ENCODE measurements around the gene TNFAIP6.

Gene TNFAIP6

DNA sequence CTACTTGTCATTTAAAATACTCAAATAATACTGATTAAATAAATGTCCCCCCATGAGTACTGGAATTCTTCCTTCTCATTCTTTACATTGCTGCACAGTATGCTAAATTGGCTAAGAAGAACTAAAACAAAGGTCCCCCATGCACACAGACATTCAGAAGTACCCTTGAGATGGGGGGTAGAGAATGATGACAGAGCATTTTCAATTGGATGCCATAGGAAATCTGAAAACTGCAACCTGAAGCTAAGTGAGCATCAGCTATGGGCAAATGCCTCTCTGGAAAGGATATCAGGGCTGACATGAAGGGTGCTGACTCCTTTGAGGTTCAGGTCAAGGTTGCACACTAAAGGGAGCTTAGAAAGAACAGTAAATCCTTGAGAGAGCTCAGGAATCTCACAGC, 10.1 kb upstream of the TNFAIP6 start:
- in situ Hi-C loops (cut with MboI; ENCODE audit: low sequenced_read_pairs, unreplicated experiment) = no loop called here
- no peak for DNase-seq (ENCODE audit: low spot score)
- TF ChIP-seq, protein P1, sequence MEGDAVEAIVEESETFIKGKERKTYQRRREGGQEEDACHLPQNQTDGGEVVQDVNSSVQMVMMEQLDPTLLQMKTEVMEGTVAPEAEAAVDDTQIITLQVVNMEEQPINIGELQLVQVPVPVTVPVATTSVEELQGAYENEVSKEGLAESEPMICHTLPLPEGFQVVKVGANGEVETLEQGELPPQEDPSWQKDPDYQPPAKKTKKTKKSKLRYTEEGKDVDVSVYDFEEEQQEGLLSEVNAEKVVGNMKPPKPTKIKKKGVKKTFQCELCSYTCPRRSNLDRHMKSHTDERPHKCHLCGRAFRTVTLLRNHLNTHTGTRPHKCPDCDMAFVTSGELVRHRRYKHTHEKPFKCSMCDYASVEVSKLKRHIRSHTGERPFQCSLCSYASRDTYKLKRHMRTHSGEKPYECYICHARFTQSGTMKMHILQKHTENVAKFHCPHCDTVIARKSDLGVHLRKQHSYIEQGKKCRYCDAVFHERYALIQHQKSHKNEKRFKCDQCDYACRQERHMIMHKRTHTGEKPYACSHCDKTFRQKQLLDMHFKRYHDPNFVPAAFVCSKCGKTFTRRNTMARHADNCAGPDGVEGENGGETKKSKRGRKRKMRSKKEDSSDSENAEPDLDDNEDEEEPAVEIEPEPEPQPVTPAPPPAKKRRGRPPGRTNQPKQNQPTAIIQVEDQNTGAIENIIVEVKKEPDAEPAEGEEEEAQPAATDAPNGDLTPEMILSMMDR (IDR thresholded peaks at IDR 0.05; ENCODE audit: borderline replicate concordance, control extremely low read depth, extremely low read depth, insufficient read depth, missing control alignments) = no peak

DNA sequence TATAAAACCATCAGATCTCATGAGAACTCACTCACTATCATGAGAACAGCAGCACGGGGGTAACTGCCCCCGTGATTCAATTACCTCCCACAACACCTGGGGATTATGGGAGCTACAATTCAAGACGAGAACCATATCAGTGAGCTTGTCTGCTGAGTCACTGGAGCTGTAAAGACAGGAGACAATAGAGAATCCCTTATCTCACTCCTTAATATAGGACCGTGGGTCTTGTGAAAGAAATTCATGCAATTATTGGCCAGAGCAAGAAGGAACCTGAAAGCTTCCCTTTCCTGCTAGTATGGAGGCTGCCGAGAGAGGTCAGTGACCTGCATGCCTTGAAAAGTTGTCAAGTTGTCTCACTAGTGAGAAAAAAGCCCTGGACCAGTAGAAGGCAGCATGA, 9.5 kb upstream of the TNFAIP6 start:
- no peak for DNase-seq (ENCODE audit: low spot score)
- TF ChIP-seq, protein P1 (IDR thresholded peaks at IDR 0.05; ENCODE audit: borderline replicate concordance, control extremely low read depth, extremely low read depth, insufficient read depth, missing control alignments) = no peak
- in situ Hi-C loops (cut with MboI; ENCODE audit: low sequenced_read_pairs, unreplicated experiment) = no loop called here

DNA sequence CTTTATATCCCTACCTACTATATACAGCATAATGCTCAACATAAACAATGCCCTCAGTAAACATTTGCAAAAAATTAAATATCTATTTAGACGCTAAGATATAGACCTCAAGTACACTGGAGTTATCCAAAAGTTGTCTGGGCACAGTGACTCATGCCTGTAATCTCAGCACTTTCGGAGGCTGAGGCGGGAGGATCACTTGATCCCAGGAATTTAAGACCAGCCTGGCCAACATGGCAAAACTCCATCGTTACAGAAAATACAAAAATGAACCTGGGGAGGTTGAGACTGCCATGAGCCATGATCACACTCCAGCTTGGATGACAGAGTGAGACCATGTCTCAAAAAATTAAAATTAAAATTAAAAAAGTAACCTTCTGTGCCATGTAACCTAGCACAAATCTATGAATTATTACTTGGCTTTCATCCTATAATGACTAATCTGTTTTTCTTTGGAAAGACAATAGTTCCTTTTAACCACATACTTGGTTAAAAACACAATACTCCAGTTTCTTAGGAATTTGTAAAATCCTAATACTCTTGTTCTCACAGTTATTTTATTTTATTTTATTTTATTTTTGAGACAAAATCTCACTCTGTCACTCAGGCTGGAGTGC, 6.7 kb upstream of the TNFAIP6 start:
- in situ Hi-C loops (cut with MboI; ENCODE audit: low sequenced_read_pairs, unreplicated experiment) = no loop called here
- no peak for DNase-seq (ENCODE audit: low spot score)
- TF ChIP-seq, protein P1 (IDR thresholded peaks at IDR 0.05; ENCODE audit: borderline replicate concordance, control extremely low read depth, extremely low read depth, insufficient read depth, missing control alignments) = no peak

DNA sequence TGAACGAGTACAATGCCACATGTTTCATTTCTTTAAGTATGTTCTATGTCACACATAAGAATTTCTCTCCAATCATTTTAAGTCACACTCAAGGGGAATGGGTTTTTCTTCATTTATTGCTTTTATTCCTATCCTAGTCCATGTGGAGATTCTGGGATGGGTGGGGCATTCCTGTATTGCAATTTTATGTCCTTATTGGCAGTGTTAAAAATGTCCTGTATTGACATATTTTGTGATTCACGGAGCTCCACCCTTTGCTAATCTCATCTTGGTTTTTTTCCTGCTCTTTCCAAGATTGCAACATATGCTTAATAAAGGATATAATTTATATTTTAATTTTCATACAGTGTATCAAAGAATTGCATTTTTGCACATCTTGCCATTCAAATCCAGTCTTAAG, 3.4 kb upstream of the TNFAIP6 start:
- no peak for DNase-seq (ENCODE audit: low spot score)
- TF ChIP-seq, protein P1 (IDR thresholded peaks at IDR 0.05; ENCODE audit: borderline replicate concordance, control extremely low read depth, extremely low read depth, insufficient read depth, missing control alignments) = no peak

DNA sequence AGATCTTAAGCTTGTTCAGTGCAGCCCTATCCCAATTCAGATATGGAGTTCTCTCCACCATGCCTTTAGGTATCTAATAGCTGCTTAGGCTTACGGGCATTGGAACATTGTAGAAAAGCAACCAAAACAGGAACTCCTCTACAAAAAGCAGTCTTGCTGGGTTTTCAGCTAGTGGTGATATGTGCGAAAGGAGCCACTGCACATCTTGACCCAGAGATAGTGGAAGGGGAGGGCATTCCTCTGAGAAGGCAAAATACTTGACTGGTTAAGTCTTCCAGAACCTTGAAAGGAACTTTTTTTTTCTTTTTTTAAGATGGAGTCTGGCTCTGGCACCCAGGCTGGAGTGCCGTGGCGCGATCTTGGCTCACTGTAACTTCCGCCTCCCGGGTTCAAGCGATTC, 2.6 kb upstream of the TNFAIP6 start:
- TF ChIP-seq, protein P1 (IDR thresholded peaks at IDR 0.05; ENCODE audit: borderline replicate concordance, control extremely low read depth, extremely low read depth, insufficient read depth, missing control alignments) = no peak
- in situ Hi-C loops (cut with MboI; ENCODE audit: low sequenced_read_pairs, unreplicated experiment) = no loop called here

More for the DNA sequence above, 3.4 kb upstream of the TNFAIP6 start:
- in situ Hi-C loops (cut with MboI; ENCODE audit: low sequenced_read_pairs, unreplicated experiment) = no loop called here

DNA sequence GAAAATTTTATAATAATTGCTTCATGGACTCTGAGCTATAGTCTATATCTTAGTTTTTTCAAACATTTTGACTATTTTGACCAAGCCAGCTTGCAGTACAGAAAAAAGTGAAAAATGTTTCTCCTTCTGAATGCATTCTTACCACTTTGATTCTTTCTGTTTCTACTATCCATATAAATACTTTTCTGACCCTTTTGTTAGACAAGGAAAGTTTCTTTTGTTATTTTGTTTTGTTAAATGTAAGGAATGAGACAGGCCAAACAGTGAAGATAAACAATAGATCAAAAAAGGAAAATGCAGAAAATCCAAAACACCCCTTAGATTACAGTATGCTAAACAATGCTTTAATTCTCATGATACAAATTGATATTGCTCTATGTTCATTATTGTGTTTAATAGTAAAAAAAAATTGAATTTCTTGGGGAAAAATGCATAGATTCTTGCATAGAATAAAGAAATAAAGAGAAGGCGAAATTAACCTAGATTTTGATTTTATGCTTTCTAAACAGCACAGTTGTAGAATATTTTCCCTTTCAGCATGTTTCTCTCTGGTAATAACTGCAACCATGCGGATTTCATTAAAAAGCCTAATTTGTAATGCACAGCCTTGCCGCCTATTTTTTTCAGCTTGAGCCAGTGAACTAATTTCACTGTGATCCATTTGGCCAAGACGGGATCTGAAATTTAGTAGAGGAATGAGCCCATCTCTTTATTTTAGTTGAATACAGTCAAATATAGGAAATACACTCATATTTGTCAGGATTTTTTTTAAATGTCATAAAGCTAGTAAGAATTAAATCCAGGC, 976 bp downstream of the TNFAIP6 start:
- TF ChIP-seq, protein P1 (IDR thresholded peaks at IDR 0.05; ENCODE audit: borderline replicate concordance, control extremely low read depth, extremely low read depth, insufficient read depth, missing control alignments) = no peak
- in situ Hi-C loops (cut with MboI; ENCODE audit: low sequenced_read_pairs, unreplicated experiment) = no loop called here
- DNase-seq (ENCODE audit: low spot score) = no peak

More for the DNA sequence above, 2.6 kb upstream of the TNFAIP6 start:
- DNase-seq (ENCODE audit: low spot score) = no peak

Measured in GM13976 (cell line).